ENCODE measurements around the gene CCDC134.
A peak's percentile ranks its signal among the peaks of the same experiment; 100 is the strongest.

Gene CCDC134

GRCh38 chr22:41800348-41801146, at the start of gene CCDC134:
CCDC134 (plus strand) TSS chr22:41800679; CDS start chr22:41808891, 8,212 bp downstream.
- peak; percentile 88 for DNase-seq (ENCODE audit: low spot score)

- no peak for DNase-seq (ENCODE audit: low spot score)
Measured at GRCh38 chr22:41752011-41752970, 48.2 kb upstream of the CCDC134 start.

GRCh38 chr22:41753984-41754383, 46.5 kb upstream of the CCDC134 start:
- no peak for DNase-seq (ENCODE audit: low spot score)

- DNase-seq (ENCODE audit: low spot score): no peak
Measured at GRCh38 chr22:41757502-41757901, 43.0 kb upstream of the CCDC134 start.

DNA sequence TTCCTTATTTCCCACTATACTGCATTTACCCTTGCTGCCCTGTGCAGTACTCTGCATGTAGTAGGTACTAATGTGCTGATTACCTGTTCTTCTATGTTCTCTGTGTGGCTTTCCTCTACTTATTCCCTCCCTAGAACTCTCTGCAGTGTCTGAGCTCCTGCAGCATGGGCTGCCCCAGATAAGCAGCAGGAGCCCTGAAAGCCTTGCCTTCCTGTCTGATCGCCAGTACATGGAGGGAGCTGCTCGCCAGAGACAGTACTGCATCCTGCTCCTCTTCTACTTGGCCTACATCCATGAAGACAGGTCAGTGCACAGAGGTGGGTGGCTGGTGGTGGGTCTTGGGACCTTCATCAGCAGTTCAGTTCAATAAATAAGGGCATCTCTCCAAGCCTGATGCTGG, 42.2 kb upstream of the CCDC134 start:
- DNase-seq (ENCODE audit: low spot score): no peak

GRCh38 chr22:41762980-41763779, 37.3 kb upstream of the CCDC134 start:
- DNase-seq (ENCODE audit: low spot score): peak; percentile 42

GRCh38 chr22:41766476-41766875, 34.0 kb upstream of the CCDC134 start:
- DNase-seq (ENCODE audit: low spot score): no peak

DNA sequence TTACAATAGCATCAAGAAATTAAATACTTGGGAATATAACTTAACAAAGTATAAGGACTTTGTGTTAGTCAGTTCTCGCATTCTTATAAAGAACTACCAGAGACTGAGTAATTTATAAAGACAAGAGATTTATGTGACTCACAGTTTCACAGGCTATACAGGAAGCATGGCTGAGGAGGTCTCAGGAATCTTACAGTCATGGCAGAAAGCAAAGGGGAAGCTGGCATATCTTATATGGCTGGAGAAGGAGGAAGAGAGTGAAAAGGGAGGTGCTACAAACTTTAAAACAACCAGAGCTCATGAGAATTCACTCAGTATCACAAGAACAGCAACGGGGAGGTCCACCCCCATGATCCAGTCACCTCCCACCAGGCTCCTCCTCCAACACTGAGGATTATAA, 32.0 kb upstream of the CCDC134 start:
- no peak for DNase-seq (ENCODE audit: low spot score)

GRCh38 chr22:41770715-41771468, 29.6 kb upstream of the CCDC134 start:
- DNase-seq (ENCODE audit: low spot score): no peak

DNA sequence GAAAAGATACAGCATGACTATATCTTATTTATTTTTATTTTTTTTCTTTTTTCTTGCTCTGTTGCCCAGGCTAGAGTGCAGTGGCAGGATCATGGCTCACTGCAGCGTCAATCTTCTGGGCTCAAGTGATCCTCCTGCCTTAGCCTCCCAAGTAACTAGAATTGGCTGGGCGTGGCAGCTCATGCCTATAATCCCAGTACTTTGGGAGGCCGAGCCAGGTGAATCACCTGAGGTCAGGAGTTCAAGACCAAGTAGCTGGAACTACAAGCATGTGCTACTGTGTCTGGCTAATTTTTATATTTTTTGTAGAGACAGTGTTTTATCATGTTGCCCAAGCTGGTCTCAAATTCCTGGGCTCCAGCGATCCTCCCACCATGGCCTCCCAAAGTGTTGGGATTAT, 28.3 kb upstream of the CCDC134 start:
- DNase-seq (ENCODE audit: low spot score): no peak

DNA sequence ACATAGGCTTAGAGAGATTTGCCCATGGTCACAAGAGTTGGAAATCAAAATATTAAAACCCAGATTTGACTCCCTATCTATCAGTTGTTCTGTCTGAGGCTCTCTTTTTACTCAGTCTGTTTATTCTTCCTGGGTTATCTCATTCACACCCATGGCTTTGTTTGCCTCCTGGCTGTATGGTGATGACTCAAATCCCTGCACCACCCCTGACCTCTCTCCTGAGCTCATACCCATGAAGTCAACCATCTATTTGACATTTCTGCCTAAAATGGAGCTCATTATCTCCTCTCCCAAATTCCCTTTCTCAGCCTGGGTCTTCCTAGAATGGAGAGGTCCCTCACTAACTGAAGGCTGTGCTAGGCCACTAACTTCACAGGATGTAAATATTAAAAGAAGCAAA, 27.8 kb upstream of the CCDC134 start:
- DNase-seq (ENCODE audit: low spot score): no peak

DNA sequence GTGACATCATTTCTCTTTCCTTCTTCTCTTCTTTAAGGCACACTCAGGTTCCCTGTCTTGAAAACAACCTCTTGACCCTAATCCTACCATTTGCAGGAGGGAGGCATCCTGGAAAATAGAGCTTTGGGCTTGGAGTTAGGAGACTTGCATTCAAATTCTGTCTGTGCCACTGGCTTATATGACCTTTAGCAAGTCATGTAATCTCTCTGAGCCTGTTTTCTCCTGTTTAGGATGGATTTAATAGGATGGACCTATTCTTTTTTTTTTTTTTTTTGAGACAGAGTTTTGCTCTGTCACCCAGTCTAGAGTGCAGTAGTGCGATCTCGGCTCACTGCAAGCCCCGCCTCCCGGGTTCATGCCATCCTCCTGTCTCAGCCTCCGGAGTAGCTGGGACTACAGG, 25.1 kb upstream of the CCDC134 start:
- no peak for DNase-seq (ENCODE audit: low spot score)

GRCh38 chr22:41775976-41776375, 24.5 kb upstream of the CCDC134 start:
- DNase-seq (ENCODE audit: low spot score): no peak

GRCh38 chr22:41776381-41776780, 24.1 kb upstream of the CCDC134 start:
- DNase-seq (ENCODE audit: low spot score): no peak

DNA sequence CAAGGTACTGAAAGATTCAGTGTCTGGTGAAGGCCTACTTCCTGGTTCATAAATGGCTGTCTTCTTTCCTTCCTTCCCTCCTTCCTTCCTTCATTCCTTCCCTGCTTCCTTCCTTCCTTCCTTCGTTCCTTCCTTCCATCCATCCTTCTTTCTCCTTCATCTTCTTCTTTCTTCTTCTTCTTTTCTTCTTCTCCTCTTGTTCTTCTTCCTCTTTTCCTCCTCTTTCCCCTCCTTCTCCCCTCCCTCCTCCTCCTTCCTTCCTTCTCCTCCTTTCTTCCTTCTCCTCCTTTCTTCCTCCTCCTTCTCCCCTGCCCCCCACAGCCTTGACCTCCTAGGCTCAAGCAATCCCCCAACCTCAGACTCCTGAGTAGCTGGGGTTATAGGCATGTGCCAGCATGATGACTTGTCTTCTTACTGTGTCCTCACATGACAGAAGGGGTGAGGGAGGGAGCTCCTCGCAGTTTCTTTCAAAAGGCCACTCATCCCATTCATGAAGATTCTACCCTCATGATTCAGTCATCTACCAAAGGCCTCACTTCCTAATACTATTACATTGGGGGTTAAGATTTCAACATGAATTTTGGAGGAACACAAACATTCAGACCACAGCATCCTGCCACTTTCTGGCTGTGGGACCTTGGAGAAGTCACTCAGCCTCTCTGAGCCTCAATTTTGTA, 22.6 kb upstream of the CCDC134 start:
- no peak for DNase-seq (ENCODE audit: low spot score)

GRCh38 chr22:41779929-41780505, 20.5 kb upstream of the CCDC134 start:
- no peak for DNase-seq (ENCODE audit: low spot score)

- DNase-seq (ENCODE audit: low spot score): peak; percentile 6
Measured at GRCh38 chr22:41780746-41781505, 19.6 kb upstream of the CCDC134 start.

DNA sequence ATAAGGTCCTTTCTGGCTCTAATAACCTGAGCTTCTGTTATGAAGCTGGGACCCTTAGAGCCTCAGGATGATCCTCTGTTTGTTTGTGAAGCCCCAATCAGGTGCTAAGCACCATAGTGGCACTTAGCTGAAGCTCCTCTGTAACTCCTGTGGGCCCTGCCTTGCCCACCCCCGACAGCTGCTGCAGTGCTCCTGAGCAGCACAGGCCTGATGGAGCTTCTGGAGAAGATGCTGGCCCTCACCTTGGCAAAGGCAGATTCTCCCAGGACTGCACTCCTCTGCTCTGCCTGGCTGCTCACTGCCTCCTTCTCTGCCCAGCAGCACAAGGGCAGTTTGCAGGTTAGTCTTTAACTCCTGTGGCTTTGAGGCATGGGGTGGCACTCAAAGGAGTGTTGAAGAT, 19.0 kb upstream of the CCDC134 start:
- DNase-seq (ENCODE audit: low spot score): no peak

DNA sequence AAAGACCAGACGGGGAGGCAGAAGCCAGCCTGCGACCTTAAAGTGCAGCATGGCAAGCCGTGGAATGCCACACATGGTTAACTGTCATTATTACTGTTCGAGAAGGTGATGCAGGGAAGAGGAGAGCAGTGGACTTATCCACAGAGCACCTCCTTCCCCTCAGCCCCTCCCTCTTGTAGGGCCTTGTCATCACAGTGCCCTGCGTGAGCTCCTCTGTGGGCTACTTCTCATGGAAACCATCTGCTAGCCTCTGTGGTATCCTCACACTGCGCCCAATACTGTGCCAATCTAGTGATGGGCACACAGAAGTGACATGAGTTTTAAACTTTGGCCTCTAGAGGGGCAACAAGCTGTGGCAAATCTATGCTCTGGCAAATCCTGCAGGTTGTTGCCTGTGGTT, 18.2 kb upstream of the CCDC134 start:
- DNase-seq (ENCODE audit: low spot score): no peak

- DNase-seq (ENCODE audit: low spot score): no peak
Measured at GRCh38 chr22:41782751-41783150, 17.7 kb upstream of the CCDC134 start.
